CMK (cell line): ENCODE results near the gene PEX6.
"Not testable (repeated sequence)": the region's sequence is repeated elsewhere in the genome, so short reads cannot be mapped to it uniquely, and the experiment has no call there.

Source experiments
- DNase-seq: peaks from one replicate; pipeline ENCODE4 v3.0.0-alpha.2; 2010; ENCODE audit warnings: low read depth

Gene PEX6

DNA sequence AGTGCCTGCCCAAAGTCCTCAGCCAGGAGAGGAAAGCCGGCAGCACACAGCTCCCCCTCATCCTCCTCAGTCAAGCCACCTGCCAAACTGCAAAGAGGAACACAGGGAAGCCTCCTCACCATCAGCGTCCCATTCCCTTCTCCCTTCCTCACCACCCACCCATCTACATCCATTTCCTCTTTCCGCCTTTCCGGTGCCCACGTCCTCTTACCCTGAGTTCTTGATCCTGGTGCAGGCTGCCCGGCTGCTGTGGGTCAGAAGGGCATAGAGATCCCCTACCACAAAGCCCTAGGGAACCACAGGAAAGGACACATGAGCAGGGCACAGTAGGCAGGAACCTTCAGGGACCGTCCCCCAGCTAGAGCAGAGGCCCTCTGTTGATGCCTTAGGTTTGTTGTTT, 12.4 kb downstream of the PEX6 start:
- DNase-seq, result no peak

DNA sequence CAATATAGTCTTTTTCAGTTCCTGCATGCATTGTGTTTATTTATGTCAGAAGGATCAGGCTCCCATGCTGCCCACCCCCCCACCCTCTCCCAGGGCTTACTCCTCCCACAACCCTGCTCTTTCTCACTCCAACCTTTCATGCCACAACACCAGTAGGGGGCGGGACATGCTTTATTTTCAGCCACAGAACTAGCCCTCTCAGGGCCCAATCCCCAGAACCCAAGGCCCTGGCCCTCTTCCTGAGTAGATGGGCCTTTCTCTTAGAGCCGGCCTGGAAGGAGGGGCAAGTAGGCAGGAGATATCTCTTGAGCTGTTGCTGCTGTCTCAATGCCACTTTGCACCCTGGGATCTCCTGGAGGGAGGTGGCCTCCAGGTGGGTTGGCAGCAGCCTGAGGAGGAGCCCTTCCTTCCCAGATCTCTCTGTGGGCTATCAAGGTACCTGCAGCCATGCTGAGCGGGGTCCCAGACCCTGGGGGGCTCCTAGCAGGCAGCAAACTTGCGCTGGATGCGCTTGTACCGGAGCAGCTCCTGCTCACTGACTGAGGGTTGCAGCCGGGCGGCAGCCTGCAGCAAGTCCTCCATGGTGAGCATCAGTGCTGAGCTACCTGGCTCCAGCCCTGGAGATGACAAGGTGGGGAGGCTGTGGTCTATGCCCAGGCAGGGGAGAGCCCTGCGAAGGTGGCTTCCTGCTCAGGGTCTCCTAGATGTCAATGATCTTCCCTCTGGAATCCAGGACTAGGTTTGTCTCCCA, 15.0 kb downstream of the PEX6 start:
- no peak for DNase-seq

- DNase-seq, result no peak
These were observed 15.7 kb downstream of the PEX6 start for GRCh38 chr6:42963179-42963854.

DNA sequence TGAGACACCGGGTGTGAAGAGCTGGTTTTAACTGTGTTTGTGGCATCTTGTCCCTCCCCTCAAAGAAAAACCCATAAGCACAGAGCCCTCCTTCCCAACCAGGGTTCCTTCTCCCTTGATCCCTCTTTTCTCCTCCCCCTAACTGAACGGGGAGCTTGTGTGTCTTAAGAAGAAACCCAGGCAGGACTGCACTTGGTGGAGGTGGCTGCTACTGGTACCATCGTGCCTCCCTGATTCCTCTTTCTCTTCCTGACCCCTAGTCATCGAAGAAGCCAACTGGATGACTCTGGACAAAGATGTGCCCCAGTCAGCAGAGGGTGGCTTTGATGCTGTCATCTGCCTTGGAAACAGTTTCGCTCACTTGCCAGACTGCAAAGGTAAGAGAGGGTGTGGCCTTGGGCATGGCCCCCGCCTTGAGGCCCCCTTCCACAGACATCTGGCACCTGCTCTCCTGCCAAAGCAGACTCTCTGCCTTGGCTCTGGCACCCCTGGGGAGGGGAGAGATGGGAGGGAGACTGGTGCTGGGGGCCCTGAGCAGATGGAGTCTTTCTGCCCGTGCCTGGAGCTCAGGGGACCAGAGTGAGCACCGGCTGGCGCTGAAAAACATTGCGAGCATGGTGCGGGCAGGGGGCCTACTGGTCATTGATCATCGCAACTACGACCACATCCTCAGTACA, 16.3 kb downstream of the PEX6 start:
- no peak for DNase-seq

- DNase-seq, result no peak
These were observed 16.9 kb downstream of the PEX6 start for GRCh38 chr6:42962096-42962495.

DNA sequence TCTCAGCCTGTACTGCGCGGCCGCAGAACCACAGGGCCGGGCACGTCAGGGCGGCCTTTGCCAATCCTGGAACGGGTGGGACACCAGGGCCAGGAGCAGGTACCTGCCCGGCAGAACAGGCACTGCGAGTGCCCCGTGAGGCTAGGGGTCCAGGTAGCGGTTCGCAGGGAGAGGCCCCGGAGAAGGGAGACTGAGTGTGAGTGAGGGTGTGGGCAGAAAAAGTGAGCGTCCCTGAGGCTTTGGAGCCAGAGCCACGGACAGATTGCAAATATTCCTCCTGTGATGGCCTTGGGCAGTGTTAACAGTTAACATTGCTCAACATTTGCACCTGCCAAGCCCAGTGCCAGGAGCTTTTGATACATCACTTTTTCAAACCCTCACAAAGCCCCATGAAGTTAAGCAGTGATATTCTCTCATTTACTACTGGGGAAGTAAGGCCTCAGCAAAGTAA, 17.9 kb downstream of the PEX6 start:
- no peak for DNase-seq

- DNase-seq, result no peak
These were observed 18.6 kb downstream of the PEX6 start, which contains the start of gene GNMT for GRCh38 chr6:42960243-42961019. Gene GNMT, plus strand, starts transcription at chr6:42960754. Its CDS starts 14 bp downstream, at chr6:42960768.

DNA sequence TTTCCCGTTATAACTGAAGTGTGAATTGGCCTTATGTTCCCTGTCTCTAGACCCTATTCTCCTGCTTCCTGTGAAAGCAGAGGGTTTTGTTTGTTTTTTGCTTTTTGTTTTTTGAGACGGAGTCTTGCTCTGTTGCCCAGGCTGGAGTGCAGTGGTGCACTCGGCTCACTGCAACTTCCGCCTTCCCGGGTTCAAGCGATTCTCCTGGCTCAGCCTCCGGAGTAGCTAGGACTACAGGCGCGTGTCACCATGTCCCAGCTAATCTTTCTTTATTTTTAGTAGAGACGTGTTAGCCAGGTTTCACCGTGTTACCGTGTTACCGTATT, 19.1 kb downstream of the PEX6 start:
- no peak for DNase-seq

GRCh38 chr6:42958125-42958524, 20.9 kb downstream of the PEX6 start:
- no peak for DNase-seq

DNA sequence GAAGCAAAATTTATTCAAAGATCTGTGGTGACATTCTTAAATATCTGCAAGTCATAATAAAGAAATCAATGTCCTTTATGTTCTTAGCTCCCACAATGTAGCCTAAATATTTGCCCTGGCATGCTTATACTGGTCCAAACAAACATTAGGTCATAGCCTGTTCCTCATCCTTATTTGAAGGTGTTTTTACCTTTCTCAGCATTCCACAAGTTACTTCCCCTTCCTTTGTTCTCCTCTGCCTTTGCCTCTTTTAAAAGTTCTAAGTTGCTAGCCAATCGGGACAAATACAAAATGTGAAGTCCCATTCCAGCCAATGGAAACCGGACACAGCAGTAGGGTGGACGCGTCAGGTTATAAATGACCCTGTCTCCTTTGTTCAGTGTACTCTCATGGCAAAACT, 24.6 kb downstream of the PEX6 start:
- not testable (repeated sequence) for DNase-seq

GRCh38 chr6:42952389-42952788, 26.6 kb downstream of the PEX6 start:
- DNase-seq, result no peak

GRCh38 chr6:42947950-42948349, 31.0 kb downstream of the PEX6 start:
- DNase-seq, result no peak

GRCh38 chr6:42942444-42942843, 36.5 kb downstream of the PEX6 start:
- DNase-seq, result no peak

DNA sequence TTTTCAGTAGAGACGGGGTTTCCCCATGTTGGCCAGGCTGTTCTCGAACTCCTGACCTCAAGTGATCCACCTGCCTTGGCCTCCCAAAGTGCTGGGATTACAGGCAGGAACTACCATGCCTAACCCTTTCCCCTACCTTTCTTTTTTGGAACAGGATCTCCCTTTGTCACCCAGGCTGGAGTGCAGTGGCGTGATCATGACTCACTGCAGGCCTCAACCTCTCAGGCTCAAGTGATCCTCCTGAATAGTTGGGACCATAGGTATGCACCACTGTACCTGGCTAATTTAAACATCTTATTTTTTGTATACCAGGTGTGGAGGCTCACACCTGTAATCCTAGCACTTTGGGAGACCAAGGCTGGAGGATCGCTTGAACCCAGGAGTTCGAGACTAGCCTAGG, 37.6 kb downstream of the PEX6 start:
- not testable (repeated sequence) for DNase-seq

- DNase-seq, result no peak
These were observed 38.4 kb downstream of the PEX6 start for GRCh38 chr6:42940493-42941045.

GRCh38 chr6:42939810-42940167, 39.2 kb downstream of the PEX6 start:
- no peak for DNase-seq

- no peak for DNase-seq
These were observed 39.8 kb downstream of the PEX6 start for GRCh38 chr6:42938987-42939809.

DNA sequence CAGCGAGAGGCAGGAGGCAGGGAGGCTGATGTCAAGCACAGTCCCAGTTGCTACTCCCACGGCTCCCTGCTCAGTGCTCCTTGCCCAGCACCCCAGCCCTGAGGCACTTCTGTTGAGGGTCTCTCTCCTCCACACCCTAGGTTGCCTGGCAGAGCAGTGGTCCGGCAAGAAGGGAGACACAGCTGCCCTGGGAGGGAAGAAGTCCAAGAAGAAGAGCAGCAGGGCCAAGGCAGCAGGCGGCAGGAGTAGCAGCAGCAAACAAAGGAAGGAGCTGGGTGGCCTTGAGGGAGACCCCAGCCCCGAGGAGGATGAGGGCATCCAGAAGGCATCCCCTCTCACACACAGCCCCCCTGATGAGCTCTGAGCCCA, 40.6 kb downstream of the PEX6 start:
- no peak for DNase-seq

- DNase-seq, result no peak
These were observed 41.2 kb downstream of the PEX6 start for GRCh38 chr6:42937548-42938427.

DNA sequence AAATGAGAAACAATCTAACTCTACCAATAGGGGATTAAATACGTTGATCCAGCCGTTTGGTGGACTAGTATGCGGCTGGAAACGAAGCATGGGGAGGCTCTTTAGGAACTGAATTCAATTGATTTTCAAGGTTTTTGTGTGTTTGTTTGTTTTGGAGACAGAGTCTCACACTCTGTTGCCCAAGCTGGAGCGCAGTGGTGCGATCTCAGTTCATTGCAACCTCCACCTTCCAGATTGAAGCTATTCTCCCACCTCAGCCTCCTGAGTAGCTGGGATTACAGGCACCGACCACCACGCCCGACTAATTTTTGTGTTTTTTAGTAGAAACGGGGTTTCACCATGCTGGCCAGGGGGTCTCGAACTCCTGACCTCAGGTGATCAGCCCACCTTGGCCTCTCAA, 42.6 kb downstream of the PEX6 start:
- no peak for DNase-seq
